ENCODE data around the gene ARHGAP25.

ARHGAP25 gene

DNA sequence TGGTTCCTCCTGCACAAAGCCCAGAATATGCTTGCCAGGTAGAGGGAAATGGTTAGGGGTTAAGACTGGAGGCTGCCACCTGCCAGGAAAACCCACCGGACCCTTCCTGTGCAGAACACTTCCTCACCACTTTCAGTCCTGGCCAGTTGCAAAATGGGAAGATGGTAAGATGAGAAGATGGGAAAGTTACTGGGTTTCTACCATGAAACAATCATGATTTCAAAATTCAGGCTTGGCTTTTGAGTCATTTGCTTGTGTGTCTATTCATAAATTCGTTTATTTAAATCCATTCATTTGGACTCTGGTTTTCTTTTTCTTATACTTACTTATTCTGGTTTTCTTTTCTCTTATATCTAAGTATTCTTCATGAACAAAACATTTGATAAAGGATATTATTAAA, 129.4 kb downstream of the ARHGAP25 start:
- TF ChIP-seq, protein P1, sequence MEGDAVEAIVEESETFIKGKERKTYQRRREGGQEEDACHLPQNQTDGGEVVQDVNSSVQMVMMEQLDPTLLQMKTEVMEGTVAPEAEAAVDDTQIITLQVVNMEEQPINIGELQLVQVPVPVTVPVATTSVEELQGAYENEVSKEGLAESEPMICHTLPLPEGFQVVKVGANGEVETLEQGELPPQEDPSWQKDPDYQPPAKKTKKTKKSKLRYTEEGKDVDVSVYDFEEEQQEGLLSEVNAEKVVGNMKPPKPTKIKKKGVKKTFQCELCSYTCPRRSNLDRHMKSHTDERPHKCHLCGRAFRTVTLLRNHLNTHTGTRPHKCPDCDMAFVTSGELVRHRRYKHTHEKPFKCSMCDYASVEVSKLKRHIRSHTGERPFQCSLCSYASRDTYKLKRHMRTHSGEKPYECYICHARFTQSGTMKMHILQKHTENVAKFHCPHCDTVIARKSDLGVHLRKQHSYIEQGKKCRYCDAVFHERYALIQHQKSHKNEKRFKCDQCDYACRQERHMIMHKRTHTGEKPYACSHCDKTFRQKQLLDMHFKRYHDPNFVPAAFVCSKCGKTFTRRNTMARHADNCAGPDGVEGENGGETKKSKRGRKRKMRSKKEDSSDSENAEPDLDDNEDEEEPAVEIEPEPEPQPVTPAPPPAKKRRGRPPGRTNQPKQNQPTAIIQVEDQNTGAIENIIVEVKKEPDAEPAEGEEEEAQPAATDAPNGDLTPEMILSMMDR (IDR thresholded peaks at IDR 0.05; ENCODE audit: extremely low read depth, insufficient read depth, missing control alignments), result no peak
- DNase-seq (ENCODE audit: low spot score), result no peak
- in situ Hi-C loops (cut with MboI; ENCODE audit: low pct_unique_long_range_greater_than_20kb, low sequenced_read_pairs, unreplicated experiment), result no loop called here

DNA sequence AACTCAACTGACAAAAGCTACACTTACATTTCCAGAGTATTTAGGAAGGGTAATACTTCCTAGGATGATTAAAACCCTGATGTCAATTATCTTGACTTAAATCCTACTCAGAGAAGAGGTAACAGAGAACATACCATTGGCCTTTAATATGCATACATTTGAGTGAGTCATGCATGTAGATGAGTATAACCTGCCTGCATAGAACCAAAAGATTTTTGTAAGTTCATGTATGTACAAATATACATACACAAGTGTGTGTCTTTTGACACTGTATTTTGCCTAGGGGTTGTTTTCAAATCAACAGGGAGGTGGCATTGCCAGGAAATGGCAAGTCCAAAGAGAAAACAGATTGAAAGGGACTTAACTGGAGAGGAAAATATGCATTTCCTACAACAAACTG, 130.5 kb downstream of the ARHGAP25 start:
- in situ Hi-C loops (cut with MboI; ENCODE audit: low pct_unique_long_range_greater_than_20kb, low sequenced_read_pairs, unreplicated experiment), result no loop called here

DNA sequence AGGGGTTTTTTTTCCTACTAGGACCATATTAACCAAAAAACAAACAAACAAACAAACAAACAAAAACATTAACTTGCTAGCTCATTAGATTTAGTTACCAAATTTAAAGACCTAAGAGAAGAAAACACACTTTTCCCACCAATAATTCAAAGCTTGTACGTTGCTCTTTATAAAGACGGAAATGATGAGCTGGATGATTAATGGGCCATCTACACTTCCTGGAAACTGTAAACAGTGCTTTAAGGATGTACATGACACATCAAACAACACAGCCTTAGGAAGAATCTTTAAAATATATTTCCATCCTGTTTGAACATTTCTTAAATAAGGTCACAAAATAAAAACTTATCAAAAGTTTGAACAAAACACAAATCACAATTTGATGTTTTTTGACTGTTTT, 135.6 kb downstream of the ARHGAP25 start:
- in situ Hi-C loops (cut with MboI; ENCODE audit: low pct_unique_long_range_greater_than_20kb, low sequenced_read_pairs, unreplicated experiment), result no loop called here

More for the DNA sequence above, 130.5 kb downstream of the ARHGAP25 start:
- TF ChIP-seq, protein P1 (IDR thresholded peaks at IDR 0.05; ENCODE audit: extremely low read depth, insufficient read depth, missing control alignments), result no peak
- no peak for DNase-seq (ENCODE audit: low spot score)

DNA sequence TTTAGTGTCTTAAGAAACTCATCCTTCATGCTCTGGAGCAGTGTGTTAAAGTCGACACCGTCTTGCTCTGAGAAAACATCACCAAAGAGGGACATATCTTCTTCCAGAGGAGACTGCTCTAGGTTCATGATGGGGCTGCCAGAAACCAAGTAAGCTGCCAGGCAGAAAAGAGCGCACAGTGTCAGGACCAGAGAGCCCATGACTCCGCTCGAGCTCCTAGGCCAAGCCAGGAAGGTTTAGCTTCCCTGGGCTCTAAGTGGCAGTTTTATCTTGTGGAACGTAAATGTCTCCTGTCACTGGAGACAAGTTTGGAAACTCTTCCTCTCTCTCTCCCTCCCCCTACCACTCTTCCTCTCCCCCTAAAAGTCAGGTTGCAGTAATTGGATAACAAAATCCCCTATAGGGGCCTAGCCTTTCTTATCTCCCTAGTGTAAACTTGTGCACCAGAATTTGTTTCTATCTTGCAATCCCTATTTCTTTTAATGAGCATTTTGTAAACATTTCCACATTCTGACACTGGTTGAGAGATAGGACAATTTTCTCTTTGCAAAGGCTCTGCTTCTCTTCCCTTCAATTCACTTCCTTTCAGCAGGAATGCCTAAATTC, 136.7 kb downstream of the ARHGAP25 start, which contains the start of gene BMP10:
BMP10 (minus strand) TSS at position 239 of the 606 bp plus-strand sequence; CDS start at position 200, 39 bp downstream.
- no peak for DNase-seq (ENCODE audit: low spot score)
- in situ Hi-C loops (cut with MboI; ENCODE audit: low pct_unique_long_range_greater_than_20kb, low sequenced_read_pairs, unreplicated experiment), result no loop called here
- TF ChIP-seq, protein P1 (IDR thresholded peaks at IDR 0.05; ENCODE audit: extremely low read depth, insufficient read depth, missing control alignments), result no peak

More for the DNA sequence above, 135.6 kb downstream of the ARHGAP25 start:
- no peak for DNase-seq (ENCODE audit: low spot score)
- TF ChIP-seq, protein P1 (IDR thresholded peaks at IDR 0.05; ENCODE audit: extremely low read depth, insufficient read depth, missing control alignments), result no peak
